SKM-1 (cell line): Measurements from ENCODE around the gene UCP2.
A peak's percentile ranks its signal among the peaks of the same experiment; 100 is the strongest.
"Not testable (repeated sequence)": the region's sequence is repeated elsewhere in the genome, so short reads cannot be mapped to it uniquely, and the experiment has no call there.

Source experiments
- DNase-seq: peaks from one replicate; lab custom pipeline; 2025; ENCODE audit not compliant: unreplicated experiment; lab: John Stamatoyannopoulos, UW

Gene UCP2

GRCh38 chr11:73946798-73947458 is 35.7 kb downstream of the UCP2 start:
- DNase-seq, result no peak

- no peak for DNase-seq
Observed at GRCh38 chr11:73945396-73945795, 37.2 kb downstream of the UCP2 start.

- no peak for DNase-seq
Observed at GRCh38 chr11:73944901-73945300, 37.7 kb downstream of the UCP2 start.

- DNase-seq, result no peak
Observed at GRCh38 chr11:73944085-73944484, 38.6 kb downstream of the UCP2 start.

GRCh38 chr11:73942010-73942409 is 40.6 kb downstream of the UCP2 start:
- no peak for DNase-seq

GRCh38 chr11:73940801-73941570 is 41.7 kb downstream of the UCP2 start:
- DNase-seq, result no peak

- DNase-seq, result no peak
Observed at GRCh38 chr11:73939096-73939495, 43.5 kb downstream of the UCP2 start.

- DNase-seq, result not testable (repeated sequence)
Observed at GRCh38 chr11:73936047-73936446, 46.6 kb downstream of the UCP2 start.

GRCh38 chr11:73932781-73933180 is 49.9 kb downstream of the UCP2 start:
- no peak for DNase-seq

- DNase-seq, result no peak
Observed at GRCh38 chr11:73931951-73932350, 50.7 kb downstream of the UCP2 start.

GRCh38 chr11:73931039-73931645 is 51.5 kb downstream of the UCP2 start:
- DNase-seq, result peak; percentile 8

GRCh38 chr11:73929388-73929787 is 53.3 kb downstream of the UCP2 start:
- no peak for DNase-seq
